Neural cell (in vitro differentiated cells): Measurements from ENCODE around the gene RHOBTB1.

Source experiments
- CTCF ChIP-seq: fragments of 450-650 bp; IDR thresholded peaks from 2 replicates; pipeline ENCODE4 v1.5.1; 2014; ENCODE audit warnings: antibody characterized with exemption, mild to moderate bottlenecking, moderate library complexity; ENCODE audit not compliant: poor library complexity, severe bottlenecking
- EZH2 ChIP-seq: fragments of 200-600, 300-800 bp; shearing (Covaris generic), sonication (generic); IDR thresholded peaks from 2 replicates; pipeline ENCODE4 v1.6.1; 2014; ENCODE audit warnings: antibody characterized with exemption, low read length, borderline replicate concordance, mild to moderate bottlenecking; ENCODE audit not compliant: insufficient read depth, poor library complexity, severe bottlenecking

- TF ChIP-seq CTCF (no peak), EZH2 (no peak)
These were observed 6.0 kb downstream of the RHOBTB1 start for GRCh38 chr10:60937784-60938654.
